Kidney epithelial cell (primary cell): ENCODE results near the gene C16orf96. TPM values are rescaled to one million over a fixed set of nuclear protein-coding genes. Genes with fewer than 3 reads are reported as not detected.

Experiments used
- DNase-seq: peaks from one replicate; pipeline ENCODE4 v3.0.0-alpha.2; 2010; ENCODE audit warnings: low read depth
- H3K27me3 ChIP-seq: 2 replicates; pipeline ENCODE4 v1.6.0; 2011; ENCODE audit warnings: low read length; ENCODE audit not compliant: control insufficient read depth, insufficient read depth
- H3K36me3 ChIP-seq: 2 replicates; pipeline ENCODE4 v1.5.1; 2011; ENCODE audit warnings: low read length; ENCODE audit not compliant: control insufficient read depth, insufficient read depth
- H3K4me3 ChIP-seq: 2 replicates; pipeline ENCODE4 v1.5.1; 2011; ENCODE audit warnings: low read depth, mild to moderate bottlenecking, control low read depth, low read length
- CTCF ChIP-seq: IDR thresholded peaks from 2 replicates; pipeline ENCODE4 v1.5.1; 2011; ENCODE audit warnings: mild to moderate bottlenecking, moderate library complexity, low read length, control low read depth, inconsistent platforms; ENCODE audit not compliant: insufficient read depth, poor library complexity, severe bottlenecking
- total RNA-seq: library from RNA; depleted of rRNA; stranded (reverse); fragments of >200 nt; gene quantifications from 2 replicates; pipeline ENCODE4 v1.2.3, GENCODE V29; 2015

Gene C16orf96
- total RNA-seq, 1 donor from 2014 or later = not detected

- H3K36me3 ChIP-seq = no peaks in the 10 kb centered on the region
- DNase-seq = no peak
- TF ChIP-seq CTCF = no peak
- no peak overlapping the region for H3K4me3 ChIP-seq
- no peaks in the 10 kb centered on the region for H3K27me3 ChIP-seq
Observed at GRCh38 chr16:4649744-4650442, 93.8 kb downstream of the C16orf96 start.

Other genes starting within 250 kb of the C16orf96 start
- 11.5 and 14.7 TPM in 2 replicates for gene GLIS2, start 240.3 kb upstream of the C16orf96 start, total RNA-seq
- 58.1 and 62.8 TPM in 2 replicates for gene PAM16, start 205.0 kb upstream of the C16orf96 start, total RNA-seq
- gene VASN, start 184.5 kb upstream of the C16orf96 start, total RNA-seq = 60.4 and 73.5 TPM in 2 replicates
- gene CORO7, start 139.7 kb upstream of the C16orf96 start, total RNA-seq = 57.3 and 76.2 TPM in 2 replicates
- gene DNAJA3, start 130.5 kb upstream of the C16orf96 start, total RNA-seq = 71.2 and 77.6 TPM in 2 replicates
- 55.2 and 59.5 TPM in 2 replicates for gene NMRAL1, start 81.7 kb upstream of the C16orf96 start, total RNA-seq
- 64.4 and 72.6 TPM in 2 replicates for gene HMOX2, start 79.9 kb upstream of the C16orf96 start, total RNA-seq
- 14.1 and 16.8 TPM in 2 replicates for gene CDIP1, start 17.6 kb upstream of the C16orf96 start, total RNA-seq
- gene UBALD1, start 58.5 kb downstream of the C16orf96 start, total RNA-seq = 8.9 and 15.3 TPM in 2 replicates
- 63.6 and 88.7 TPM in 2 replicates for gene MGRN1, start 68.5 kb downstream of the C16orf96 start, total RNA-seq
- gene NUDT16L1, start 137.2 kb downstream of the C16orf96 start, total RNA-seq = 19.1 and 36.1 TPM in 2 replicates
- 22.0 and 28.6 TPM in 2 replicates for gene ANKS3, start 177.9 kb downstream of the C16orf96 start, total RNA-seq
- 0.62 and 1.8 TPM in 2 replicates for gene DNAAF8, start 178.2 kb downstream of the C16orf96 start, total RNA-seq
- 5.8 and 10.5 TPM in 2 replicates for gene ZNF500, start 210.8 kb downstream of the C16orf96 start, total RNA-seq
- not detected in 2 replicates for gene SEPTIN12, start 232.0 kb downstream of the C16orf96 start, total RNA-seq
- 37.0 TPM in 1 of 2 replicates, not detected in the other for gene SMIM22, start 239.0 kb downstream of the C16orf96 start, total RNA-seq
- 24.3 and 25.9 TPM in 2 replicates for gene ROGDI, start 246.3 kb downstream of the C16orf96 start, total RNA-seq